DLD1 (cell line): ENCODE measurements around the gene RDM1.

Source experiments
- in situ Hi-C: cut with HindIII; loops from 2 replicates; pipeline ENCODE4 v1.10.0; 2017; ENCODE audit warnings: low sequenced_read_pairs

The RDM1 gene

DNA sequence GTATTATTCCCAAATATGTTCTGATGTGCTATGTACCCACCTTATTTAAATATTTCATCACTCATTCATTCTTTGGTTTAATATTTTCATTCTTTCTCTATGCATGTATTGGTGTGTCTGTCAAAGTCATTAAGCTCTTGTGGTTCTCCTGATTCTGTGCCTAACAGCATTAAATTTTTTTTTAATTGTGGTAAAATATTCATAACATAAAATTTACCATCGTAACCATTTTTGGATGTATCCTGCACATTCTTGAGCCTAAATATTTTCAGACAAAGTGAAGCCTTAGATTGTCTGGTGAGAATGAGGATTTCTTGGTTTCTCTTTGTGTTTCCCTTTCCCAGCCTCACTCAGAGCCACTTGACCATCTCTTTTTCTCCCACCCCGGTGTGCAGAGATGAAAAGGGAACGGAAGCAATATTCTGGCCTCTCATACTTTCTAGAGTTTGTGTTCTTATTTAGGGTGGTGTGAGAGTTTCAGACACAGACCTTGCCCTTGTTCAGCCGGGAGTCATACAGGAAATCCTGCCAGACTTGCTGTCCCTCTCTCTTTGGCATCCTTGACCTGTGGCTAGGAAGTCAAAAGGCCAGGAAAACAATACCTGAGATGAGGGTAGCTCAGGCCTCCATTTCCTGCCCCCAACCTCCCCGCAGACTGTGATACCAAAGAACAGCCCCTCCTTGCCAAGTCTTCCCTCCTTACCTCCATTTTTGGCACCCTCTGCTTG, 55.3 kb downstream of the RDM1 start:
- in situ Hi-C loops: no loop called here

DNA sequence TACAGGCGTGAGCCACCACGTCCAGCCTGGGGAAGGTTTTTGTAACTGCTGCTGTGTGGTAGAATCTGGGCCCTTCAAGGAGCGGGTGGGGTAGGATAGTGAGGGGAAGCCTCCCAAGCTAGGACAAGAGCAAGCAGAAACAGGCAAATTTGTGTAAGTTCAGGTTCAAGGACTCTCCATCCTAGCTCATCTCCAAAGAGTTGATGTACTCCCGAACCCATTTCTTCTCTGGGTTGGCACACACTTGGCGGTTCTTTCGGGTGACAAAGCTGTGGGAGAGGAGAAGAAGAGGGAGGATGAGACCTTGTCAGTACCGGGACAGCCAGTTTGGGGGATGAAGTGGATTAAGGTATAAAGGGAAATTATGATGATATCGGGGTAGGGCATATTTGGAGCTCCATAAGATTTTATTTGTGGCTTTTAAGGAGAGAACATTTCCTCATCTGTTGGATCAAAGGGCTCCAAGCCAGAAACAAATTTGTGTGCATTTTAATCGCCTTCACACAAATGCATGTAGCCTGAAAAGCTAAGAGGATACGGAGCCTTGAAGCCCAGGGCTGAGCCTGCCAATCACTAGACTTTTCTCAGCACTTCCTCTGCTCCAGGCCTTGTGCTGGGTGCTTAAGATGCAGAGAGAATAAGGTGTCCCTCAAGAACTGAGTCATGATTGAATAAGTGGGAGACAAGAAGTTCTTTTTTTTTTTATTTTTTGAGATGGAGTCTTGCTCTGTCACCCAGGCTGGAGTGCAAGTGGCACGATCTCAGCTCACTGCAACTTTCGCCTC, 58.2 kb downstream of the RDM1 start:
- in situ Hi-C loops: no loop called here

DNA sequence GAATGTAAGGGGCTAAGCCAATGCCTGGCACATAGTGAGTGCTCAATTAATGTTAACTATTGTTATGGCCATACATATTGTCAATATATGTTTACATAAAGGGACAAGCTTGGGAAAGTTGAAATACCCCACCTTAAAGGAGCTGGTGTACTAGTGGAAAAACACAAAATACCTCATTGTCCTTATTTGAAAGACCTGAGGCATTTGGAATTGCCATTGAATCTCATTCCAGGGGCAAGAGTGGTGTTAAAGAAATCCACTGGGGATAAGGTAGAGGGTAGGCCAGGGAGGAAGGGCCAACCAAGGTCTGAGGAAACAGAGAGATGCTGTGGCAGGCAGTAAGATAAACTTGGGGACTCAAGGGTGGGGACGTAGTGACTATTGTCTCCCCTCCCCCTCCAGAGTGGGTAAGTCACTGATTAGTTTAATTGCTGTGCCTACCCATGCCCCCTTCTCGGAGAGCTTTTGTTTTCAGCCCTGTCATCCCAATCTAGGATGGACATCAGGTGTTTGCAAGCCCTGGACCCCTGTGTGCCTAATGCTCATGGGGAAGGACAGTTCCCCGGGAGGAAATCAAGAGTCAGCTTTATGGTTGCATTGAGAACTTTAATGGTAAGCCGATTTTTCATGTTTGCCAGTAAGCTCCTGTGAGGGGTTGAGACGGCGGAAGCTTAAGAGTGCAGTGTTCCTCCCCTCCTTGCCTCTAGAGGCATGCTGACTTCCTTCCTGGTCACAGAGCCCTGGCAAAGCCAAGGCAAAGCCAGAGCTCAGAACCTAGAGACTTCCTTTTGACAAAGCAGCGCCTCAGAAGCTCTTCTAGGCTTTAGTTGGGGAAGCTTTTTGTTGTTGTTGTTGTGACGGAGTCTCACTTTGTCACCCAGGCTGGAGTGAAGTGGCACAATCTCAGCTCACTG, 59.4 kb downstream of the RDM1 start:
- in situ Hi-C loops: no loop called here

DNA sequence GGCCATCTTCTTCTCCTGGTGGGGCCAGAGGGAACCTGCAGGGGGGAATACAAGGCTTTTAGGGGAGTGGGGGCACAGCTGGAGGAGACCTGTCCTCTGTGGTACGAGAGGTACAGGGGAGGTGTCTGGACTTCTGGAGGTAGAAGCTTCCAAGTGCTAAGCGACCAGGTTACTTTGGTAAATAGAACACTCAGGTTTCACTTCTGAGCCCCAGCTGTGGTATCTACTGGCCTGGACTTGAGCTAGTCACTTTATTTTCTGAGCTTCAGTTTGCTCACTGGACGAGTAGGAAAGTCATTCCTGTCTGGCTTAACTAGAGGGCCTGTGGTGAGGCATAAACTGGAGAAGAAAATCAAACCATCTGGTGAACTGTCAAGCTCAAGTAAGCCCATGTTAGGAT, 61.8 kb downstream of the RDM1 start, which contains the start of gene HEATR9:
Gene HEATR9, minus strand, starts transcription at position 155 of the 400 bp plus-strand sequence. Its CDS starts 149 bp downstream, at position 6.
- in situ Hi-C loops: no loop called here
